HG03103 (cell line): ENCODE results near the gene ART5.

Source experiments
- ATAC-seq: cut with Tn5 transposase; IDR thresholded peaks from one replicate; pipeline ENCODE4 v1.9.1; 2021; ENCODE audit warnings: low read depth; ENCODE audit not compliant: unreplicated experiment

ART5 gene

GRCh38 chr11:3641701-3642070, at the start of gene ART5:
Gene ART5, minus strand, starts transcription at chr11:3641992. Its CDS starts 130 bp downstream, at chr11:3641862.
- ATAC-seq, result no peak

GRCh38 chr11:3686751-3687150, 45.0 kb upstream of the ART5 start:
- ATAC-seq, result no peak

GRCh38 chr11:3685923-3686322, 44.1 kb upstream of the ART5 start:
- no peak for ATAC-seq

GRCh38 chr11:3684819-3685172, 43.0 kb upstream of the ART5 start:
- ATAC-seq, result no peak

- ATAC-seq, result no peak
Observed at GRCh38 chr11:3684129-3684818, 42.5 kb upstream of the ART5 start.

GRCh38 chr11:3683039-3683438, 41.2 kb upstream of the ART5 start:
- no peak for ATAC-seq

- ATAC-seq, result no peak
Observed at GRCh38 chr11:3679077-3679476, 37.3 kb upstream of the ART5 start.

GRCh38 chr11:3675971-3676370, 34.2 kb upstream of the ART5 start:
- no peak for ATAC-seq

GRCh38 chr11:3674189-3674588, 32.4 kb upstream of the ART5 start:
- no peak for ATAC-seq

GRCh38 chr11:3671334-3672254, 29.8 kb upstream of the ART5 start, which contains the start of gene CHRNA10:
Gene CHRNA10, minus strand, starts transcription at chr11:3671384. Its CDS starts 72 bp downstream, at chr11:3671312.
- no peak for ATAC-seq

- no peak for ATAC-seq
Observed at GRCh38 chr11:3669742-3670183, 28.0 kb upstream of the ART5 start.

GRCh38 chr11:3669128-3669527, 27.3 kb upstream of the ART5 start:
- ATAC-seq, result no peak

- no peak for ATAC-seq
Observed at GRCh38 chr11:3667149-3668035, 25.6 kb upstream of the ART5 start.

GRCh38 chr11:3666023-3666530, 24.3 kb upstream of the ART5 start:
- ATAC-seq, result no peak

- no peak for ATAC-seq
Observed at GRCh38 chr11:3665336-3666022, 23.7 kb upstream of the ART5 start.

GRCh38 chr11:3664032-3664630, 22.3 kb upstream of the ART5 start:
- no peak for ATAC-seq

GRCh38 chr11:3662856-3663255, 21.1 kb upstream of the ART5 start:
- no peak for ATAC-seq

GRCh38 chr11:3660960-3661359, 19.2 kb upstream of the ART5 start:
- no peak for ATAC-seq
